Anterior cingulate cortex (tissue), 58 donors: ENCODE measurements around the gene GGT1.
A peak's percentile ranks its signal among the peaks of the same experiment; 100 is the strongest.
"Not testable (repeated sequence)": the region's sequence is repeated elsewhere in the genome, so short reads cannot be mapped to it uniquely, and the experiment has no call there.

ENCODE experiments used
- DNase-seq, 58 donors: peaks; one replicate each; lab custom pipeline; 2025; lab: John Stamatoyannopoulos, UW

The GGT1 gene

GRCh38 chr22:24583221-24584165 lies 19.5 kb upstream of the GGT1 start:
- DNase-seq: peak in 1 of 58 donors; percentile 18

GRCh38 chr22:24584166-24584790 lies 18.7 kb upstream of the GGT1 start:
- no peak for DNase-seq

GRCh38 chr22:24584871-24585411 lies 18.1 kb upstream of the GGT1 start:
- DNase-seq: no peak

- DNase-seq: no peak
Observed at GRCh38 chr22:24585461-24585860, 17.5 kb upstream of the GGT1 start.

DNA sequence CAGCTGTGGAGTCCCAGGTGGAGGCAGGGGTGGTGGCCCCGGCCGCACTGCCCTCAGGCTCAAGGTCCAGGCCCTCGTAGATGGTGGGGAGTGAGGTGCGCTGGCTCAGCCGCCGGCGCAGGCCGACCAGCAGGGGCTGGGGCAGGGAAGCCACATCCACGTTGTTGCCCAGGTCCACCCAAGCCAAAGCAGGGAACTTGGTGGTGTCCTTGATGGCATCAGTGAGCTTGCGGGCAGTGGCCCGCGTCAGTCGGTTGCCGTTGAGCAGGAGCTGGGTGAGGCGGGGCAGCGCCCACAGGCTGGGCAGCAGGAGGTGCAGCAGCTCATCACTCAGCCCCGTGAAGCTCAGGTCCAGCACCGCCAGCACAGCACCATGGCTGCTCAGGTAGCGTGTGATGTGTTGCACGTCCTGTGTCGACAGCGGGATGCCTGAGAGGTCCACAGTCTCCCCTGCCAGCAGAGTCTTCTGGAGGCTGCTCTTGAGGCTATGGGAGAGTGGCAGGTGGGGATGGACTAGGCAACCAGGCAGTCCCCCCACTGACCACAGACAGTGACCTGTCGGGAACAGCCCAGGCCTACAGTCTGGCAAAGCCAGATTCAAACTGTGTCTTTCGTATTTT lies 17.0 kb upstream of the GGT1 start:
- no peak for DNase-seq

GRCh38 chr22:24587251-24587650 lies 15.7 kb upstream of the GGT1 start:
- DNase-seq: no peak

DNA sequence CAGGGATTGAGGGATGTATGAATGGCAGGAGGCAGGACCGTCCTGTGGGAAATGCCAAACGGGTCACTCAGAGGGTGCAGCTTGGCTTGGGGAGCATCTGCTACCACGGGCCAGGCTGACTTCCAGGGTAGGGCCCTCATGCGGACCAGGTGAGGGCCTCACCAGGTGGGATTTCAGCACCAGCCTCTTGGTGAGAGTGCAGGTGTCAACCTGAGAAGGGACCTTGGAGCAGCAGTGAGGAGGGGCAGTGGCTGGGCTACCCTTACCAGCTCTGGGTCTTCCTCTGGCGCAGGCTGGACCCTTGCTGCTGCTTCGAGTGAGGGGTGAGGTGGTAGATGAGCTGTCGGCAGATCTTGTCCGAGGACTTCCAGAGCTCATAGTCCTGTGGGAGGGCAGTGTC lies 15.0 kb upstream of the GGT1 start:
- no peak for DNase-seq

GRCh38 chr22:24588381-24588756 lies 14.6 kb upstream of the GGT1 start:
- peak in 57 of 58 donors; percentile 35 to 95 (median 83) for DNase-seq

DNA sequence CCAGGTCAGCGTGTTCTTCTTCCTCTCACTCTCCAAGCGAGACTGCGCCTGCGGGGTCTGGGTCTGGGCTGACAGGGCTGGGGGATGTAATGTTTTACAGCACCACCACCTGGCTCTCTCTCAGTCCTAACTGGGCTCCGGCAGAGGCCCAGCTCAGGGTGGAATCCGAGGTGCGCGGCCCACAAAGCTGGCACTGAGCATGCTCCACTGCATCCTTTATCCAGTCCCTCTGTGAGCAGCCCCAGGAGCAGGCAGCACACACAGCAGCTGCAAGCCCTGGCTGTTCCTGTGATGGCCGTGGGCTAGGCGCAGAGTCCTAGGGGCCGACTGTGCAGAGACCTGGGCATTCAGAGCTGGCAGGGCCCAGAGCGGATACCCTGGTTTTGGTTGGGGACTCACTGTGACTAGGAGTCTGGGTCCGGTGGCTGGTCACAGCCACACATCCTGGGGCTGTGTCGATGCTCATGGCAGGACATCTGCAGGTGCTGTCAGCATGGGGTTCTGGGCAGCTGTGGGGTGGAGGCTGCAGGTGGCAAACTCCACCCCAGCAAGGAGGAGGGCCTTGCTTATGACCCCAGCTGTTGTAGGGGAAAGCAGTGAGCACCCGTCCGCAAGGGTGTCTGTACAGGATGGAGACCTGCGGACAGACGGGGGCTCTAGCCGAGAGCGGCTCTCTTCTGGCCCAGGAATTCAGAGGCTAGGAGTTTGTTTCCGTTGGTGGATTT lies 14.1 kb upstream of the GGT1 start:
- DNase-seq: peak in 6 of 58 donors; percentile 43 to 71 (median 60)

- no peak for DNase-seq
Observed at GRCh38 chr22:24589518-24590030, 13.4 kb upstream of the GGT1 start.

DNA sequence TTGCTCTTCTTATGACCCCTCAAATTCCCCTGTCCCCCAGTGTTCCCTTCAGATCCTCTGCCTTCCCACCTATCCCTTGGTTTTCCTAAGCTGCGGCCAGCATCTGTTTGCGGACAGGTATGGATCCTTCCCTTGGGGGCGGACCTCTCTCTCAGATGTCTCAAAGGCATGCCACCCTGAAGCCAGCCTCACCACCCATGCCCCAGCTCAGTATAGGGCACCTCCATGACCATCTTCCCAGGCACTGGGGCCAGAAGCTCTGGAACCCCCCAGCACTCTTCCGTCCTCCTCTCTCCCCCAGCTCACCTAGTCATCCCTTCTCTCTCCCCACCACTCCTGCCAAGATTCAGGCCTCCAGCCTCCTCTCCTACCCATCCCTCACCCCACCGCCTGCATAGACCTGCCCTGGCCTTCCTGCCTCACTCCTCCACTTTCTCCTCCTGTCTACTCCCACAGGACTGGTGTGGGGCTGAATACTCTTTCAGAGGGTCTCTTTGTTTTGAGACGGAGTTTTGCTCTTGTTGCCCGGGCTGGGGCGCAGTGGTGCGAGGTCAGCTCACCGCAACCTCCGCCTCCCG lies 12.3 kb upstream of the GGT1 start:
- DNase-seq: no peak

GRCh38 chr22:24591286-24591830 lies 11.6 kb upstream of the GGT1 start:
- no peak for DNase-seq

DNA sequence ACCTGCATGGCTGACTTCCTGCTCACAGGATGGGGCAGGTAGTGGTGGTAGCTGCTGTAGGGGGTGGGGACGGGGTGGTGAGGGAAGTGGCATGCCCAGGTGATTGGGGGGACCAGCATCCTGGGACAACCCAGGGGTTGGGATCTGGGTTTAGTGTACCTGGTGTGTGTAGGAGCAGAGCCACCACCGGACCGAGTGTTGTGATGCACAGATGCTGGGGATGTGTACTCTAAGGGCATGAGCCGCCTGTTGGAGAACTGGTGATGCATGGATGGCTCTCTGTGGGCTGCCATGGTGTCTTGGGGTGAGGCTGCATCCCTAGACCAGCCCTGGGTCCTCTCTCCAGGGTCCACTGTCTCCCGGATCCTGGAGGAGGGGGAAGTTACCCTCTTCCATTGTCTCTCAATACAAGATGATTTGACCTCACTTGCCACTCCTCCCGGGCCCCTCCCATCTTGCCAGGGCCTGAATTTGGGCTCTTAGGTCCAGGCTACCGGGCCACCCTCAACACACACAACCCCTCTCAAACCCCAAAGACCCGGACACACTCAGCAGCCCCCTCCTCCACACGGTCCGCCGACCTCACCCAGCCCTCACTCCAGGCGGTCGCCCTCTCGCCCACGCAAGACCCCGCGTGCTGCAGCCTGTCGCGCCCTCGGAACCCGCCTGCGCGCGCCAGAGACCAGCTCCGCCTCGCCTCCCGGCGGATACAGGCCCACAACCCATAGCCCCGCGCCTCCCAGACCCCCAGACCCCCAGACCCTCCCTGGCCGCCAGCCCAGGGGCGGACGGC lies 10.7 kb upstream of the GGT1 start:
- peak in 4 of 58 donors; percentile 26 to 50 (median 46) for DNase-seq

- DNase-seq: peak in 53 of 58 donors; percentile 13 to 87 (median 67)
Observed at GRCh38 chr22:24592851-24593558, 10.0 kb upstream of the GGT1 start, which contains the start of gene LRRC75B. TSS of gene LRRC75B (minus strand) at chr22:24593073. CDS start at chr22:24593039, 34 bp downstream.

DNA sequence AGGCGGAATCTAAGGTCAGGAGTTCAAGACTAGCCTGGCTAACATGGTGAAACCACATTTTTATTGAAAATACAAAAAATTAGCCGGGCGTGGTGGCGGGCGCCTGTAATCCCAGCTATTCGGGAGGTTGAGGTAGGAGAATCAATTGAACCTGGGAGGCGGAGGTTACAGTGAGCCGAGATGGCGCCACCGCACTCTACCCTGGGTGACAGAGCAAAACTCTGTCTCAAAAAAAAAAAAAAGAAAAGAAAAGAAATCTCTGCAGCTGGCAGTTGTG lies 9.5 kb upstream of the GGT1 start:
- DNase-seq: not testable (repeated sequence)

- DNase-seq: no peak
Observed at GRCh38 chr22:24593836-24594568, 9.0 kb upstream of the GGT1 start.

DNA sequence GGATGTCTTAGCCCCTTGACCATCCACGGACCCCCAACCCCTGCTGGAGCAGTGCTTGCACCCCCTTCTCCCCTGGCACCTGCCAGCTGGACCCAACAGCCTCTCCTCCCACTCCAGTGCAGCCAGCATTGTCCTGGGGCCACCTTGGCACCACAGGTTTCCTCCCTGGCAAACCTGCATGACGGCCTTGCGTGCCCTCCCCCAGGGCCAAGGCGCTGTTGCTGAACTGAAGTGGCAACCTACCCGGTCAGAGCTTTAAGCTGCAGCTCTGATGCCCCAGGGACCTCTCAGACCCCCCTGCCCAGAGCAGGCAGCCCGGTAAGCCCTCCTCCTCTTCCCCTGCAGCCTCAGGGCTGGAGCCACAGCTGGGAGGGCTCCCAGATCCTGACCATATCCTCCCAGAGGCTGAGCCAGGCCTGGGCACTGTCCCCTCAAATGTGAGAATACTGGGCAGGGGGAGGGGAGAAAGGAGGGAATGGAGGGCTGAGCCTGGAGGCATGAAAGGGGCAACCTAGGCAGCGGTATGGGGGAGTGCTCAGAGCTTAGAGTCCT lies 8.3 kb upstream of the GGT1 start:
- no peak for DNase-seq
